ENCODE data around the gene SERGEF. TPM values are rescaled to one million over a fixed set of nuclear protein-coding genes. Genes with fewer than 3 reads are reported as not detected.

Gene SERGEF
- total and polyA plus RNA-seq, 4 donors: 12.0 to 17.9 (median 13.4) TPM

DNA sequence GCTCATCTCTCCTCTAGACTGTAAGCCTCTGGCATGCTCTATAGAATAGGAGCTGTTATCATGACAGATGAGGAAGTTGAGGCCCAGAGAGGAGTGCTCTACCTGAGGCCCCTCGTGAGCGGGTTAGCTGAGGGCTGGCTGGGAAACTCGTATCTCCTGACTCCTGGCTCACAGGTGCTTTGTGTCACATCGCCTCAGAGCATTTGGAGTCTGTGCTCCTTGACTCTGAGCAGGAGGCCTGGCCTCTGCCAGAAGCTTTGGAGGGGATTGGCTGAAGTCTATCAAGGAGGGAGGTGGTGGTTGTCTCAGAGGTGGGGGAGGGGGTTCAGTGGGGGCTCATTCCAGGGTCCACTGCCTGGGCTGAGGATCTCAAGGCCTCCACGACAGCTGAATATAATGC is 270.8 kb downstream of the SERGEF start:
- Histone ChIP-seq H3K36me3 (ENCODE audit: control insufficient read depth in 4 of 4, insufficient read depth in 3 of 4, low read depth in 1 of 4, low read length in 3 of 4) (no peaks in the 10 kb centered on the region), H3K9me3 (ENCODE audit: control insufficient read depth in 4 of 4, low read length in 3 of 4) (no peaks in the 10 kb centered on the region), H3K27ac (ENCODE audit: low read depth in 1 of 2, low read length in 2 of 2) (no peak overlapping the region), H3K4me3 (ENCODE audit: low read depth in 1 of 3, low read length in 3 of 3) (no peak overlapping the region), H3K4me1 (ENCODE audit: control insufficient read depth in 4 of 4, insufficient read depth in 4 of 4, low read length in 3 of 4) (no peaks in the 10 kb centered on the region), H3K9ac (ENCODE audit: low read depth in 1 of 2, low read length in 2 of 2) (no peak overlapping the region), H3K27me3 (ENCODE audit: control insufficient read depth in 4 of 4, insufficient read depth in 4 of 4, low read length in 3 of 4) (peaks cover 0 to 4% (median 0%) of the 10 kb centered on the region in 4 donors)
- no peak for TF ChIP-seq RXRA (IDR thresholded peaks at IDR 0.05)
- TF ChIP-seq TAF1 (conservative IDR thresholded peaks at IDR 0.05): no peak
- no peak for TF ChIP-seq HNF4G (IDR thresholded peaks at IDR 0.05)
- no peak for TF ChIP-seq HNF4A (conservative IDR thresholded peaks at IDR 0.05)
- TF ChIP-seq EGR1 (IDR thresholded peaks at IDR 0.05; ENCODE audit: low read depth in 2 of 2): no peak
- no peak for TF ChIP-seq YY1 (IDR thresholded peaks at IDR 0.05)
- WGBS: 86% methylated on average over 5 of the region's 5 CpGs
- no peak for DNase-seq (ENCODE audit: low spot score)

DNA sequence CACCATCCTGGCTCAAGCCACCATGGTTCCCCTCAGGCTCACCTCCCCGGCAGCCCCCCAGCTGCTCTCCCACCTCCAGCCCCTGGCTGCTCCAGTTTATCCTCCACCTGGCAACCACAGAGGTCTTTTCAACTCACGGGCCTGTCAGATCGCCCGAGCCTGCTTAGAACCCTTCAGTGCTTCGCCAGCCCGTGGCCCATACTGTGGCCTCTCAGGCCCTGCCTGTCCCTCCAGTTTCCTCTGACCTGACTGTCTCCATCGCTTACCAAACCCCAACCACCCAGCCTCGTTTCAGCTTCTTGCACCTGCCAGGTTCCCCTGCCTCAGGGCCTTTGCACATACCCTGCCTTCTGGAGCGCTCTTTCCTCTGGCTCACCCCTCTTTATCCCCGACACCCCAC is 271.4 kb downstream of the SERGEF start:
- Histone ChIP-seq H3K27me3 (ENCODE audit: control insufficient read depth in 4 of 4, insufficient read depth in 4 of 4, low read length in 3 of 4) (peaks cover 0 to 4% (median 0%) of the 10 kb centered on the region in 4 donors), H3K4me1 (ENCODE audit: control insufficient read depth in 4 of 4, insufficient read depth in 4 of 4, low read length in 3 of 4) (no peaks in the 10 kb centered on the region), H3K27ac (ENCODE audit: low read depth in 1 of 2, low read length in 2 of 2) (no peak overlapping the region), H3K9me3 (ENCODE audit: control insufficient read depth in 4 of 4, low read length in 3 of 4) (no peaks in the 10 kb centered on the region), H3K36me3 (ENCODE audit: control insufficient read depth in 4 of 4, insufficient read depth in 3 of 4, low read depth in 1 of 4, low read length in 3 of 4) (no peaks in the 10 kb centered on the region), H3K9ac (ENCODE audit: low read depth in 1 of 2, low read length in 2 of 2) (no peak overlapping the region), H3K4me3 (ENCODE audit: low read depth in 1 of 3, low read length in 3 of 3) (no peak overlapping the region)
- WGBS: 94% methylated on average over 10 of the region's 10 CpGs
- DNase-seq (ENCODE audit: low spot score): no peak
- TF ChIP-seq FOXA1 (IDR thresholded peaks at IDR 0.05) (no peak), EGR1 (IDR thresholded peaks at IDR 0.05; ENCODE audit: low read depth in 2 of 2) (no peak), JUND (IDR thresholded peaks at IDR 0.05) (no peak), RAD21 (IDR thresholded peaks at IDR 0.05) (no peak), TAF1 (conservative IDR thresholded peaks at IDR 0.05) (no peak), SP1 (IDR thresholded peaks at IDR 0.05) (no peak), ZBTB33 (IDR thresholded peaks at IDR 0.05) (no peak), GABPA (IDR thresholded peaks at IDR 0.05 in 1 of 2, conservative IDR thresholded peaks at IDR 0.05 in 1 of 2) (no peak), YY1 (IDR thresholded peaks at IDR 0.05) (no peak), NR2F2 (IDR thresholded peaks at IDR 0.05) (no peak), CTCF (IDR thresholded peaks at IDR 0.05; ENCODE audit: low read depth, low read length, missing input control) (no peak), RXRA (IDR thresholded peaks at IDR 0.05) (no peak), FOXA2 (IDR thresholded peaks at IDR 0.05) (no peak), MAX (IDR thresholded peaks at IDR 0.05) (no peak), HNF4A (conservative IDR thresholded peaks at IDR 0.05) (no peak), HNF4G (IDR thresholded peaks at IDR 0.05) (no peak)
- TF ChIP-seq, protein P1, sequence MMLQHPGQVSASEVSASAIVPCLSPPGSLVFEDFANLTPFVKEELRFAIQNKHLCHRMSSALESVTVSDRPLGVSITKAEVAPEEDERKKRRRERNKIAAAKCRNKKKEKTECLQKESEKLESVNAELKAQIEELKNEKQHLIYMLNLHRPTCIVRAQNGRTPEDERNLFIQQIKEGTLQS (IDR thresholded peaks at IDR 0.05): no peak
- TF ChIP-seq, protein P2, sequence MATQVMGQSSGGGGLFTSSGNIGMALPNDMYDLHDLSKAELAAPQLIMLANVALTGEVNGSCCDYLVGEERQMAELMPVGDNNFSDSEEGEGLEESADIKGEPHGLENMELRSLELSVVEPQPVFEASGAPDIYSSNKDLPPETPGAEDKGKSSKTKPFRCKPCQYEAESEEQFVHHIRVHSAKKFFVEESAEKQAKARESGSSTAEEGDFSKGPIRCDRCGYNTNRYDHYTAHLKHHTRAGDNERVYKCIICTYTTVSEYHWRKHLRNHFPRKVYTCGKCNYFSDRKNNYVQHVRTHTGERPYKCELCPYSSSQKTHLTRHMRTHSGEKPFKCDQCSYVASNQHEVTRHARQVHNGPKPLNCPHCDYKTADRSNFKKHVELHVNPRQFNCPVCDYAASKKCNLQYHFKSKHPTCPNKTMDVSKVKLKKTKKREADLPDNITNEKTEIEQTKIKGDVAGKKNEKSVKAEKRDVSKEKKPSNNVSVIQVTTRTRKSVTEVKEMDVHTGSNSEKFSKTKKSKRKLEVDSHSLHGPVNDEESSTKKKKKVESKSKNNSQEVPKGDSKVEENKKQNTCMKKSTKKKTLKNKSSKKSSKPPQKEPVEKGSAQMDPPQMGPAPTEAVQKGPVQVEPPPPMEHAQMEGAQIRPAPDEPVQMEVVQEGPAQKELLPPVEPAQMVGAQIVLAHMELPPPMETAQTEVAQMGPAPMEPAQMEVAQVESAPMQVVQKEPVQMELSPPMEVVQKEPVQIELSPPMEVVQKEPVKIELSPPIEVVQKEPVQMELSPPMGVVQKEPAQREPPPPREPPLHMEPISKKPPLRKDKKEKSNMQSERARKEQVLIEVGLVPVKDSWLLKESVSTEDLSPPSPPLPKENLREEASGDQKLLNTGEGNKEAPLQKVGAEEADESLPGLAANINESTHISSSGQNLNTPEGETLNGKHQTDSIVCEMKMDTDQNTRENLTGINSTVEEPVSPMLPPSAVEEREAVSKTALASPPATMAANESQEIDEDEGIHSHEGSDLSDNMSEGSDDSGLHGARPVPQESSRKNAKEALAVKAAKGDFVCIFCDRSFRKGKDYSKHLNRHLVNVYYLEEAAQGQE (IDR thresholded peaks at IDR 0.05): no peak
